HepG2 (cell line): ENCODE measurements around the gene REEP3. TPM values are rescaled to one million over a fixed set of nuclear protein-coding genes. Genes with fewer than 3 reads are reported as not detected.

Experiments
- CBX1 ChIP-seq: IDR thresholded peaks from one replicate; pipeline ENCODE4 v1.6.1; 2016; ENCODE audit warnings: antibody characterized with exemption, low read depth
- HDAC6 ChIP-seq: fragments of 200-600 bp; sonication (generic); IDR thresholded peaks from 2 replicates; pipeline ENCODE4 v1.7.0; 2017; ENCODE audit warnings: mild to moderate bottlenecking, antibody characterized with exemption, low read length, low read depth
- HNRNPK ChIP-seq: fragments of 200-400 bp; formaldehyde crosslinking; IDR thresholded peaks from 2 replicates; pipeline ENCODE4 v1.6.1; 2018; ENCODE audit warnings: low read length, low read depth, moderate library complexity, mild to moderate bottlenecking; ENCODE audit not compliant: poor library complexity, severe bottlenecking
- KDM5A ChIP-seq: fragments of 200-600 bp; sonication (generic); IDR thresholded peaks from 2 replicates; pipeline ENCODE4 v1.7.0; 2018; ENCODE audit warnings: antibody characterized with exemption, mild to moderate bottlenecking, low read length, borderline replicate concordance
- PTBP1 ChIP-seq: fragments of 200-400 bp; formaldehyde crosslinking; IDR thresholded peaks from 2 replicates; pipeline ENCODE4 v1.6.1; 2018; ENCODE audit warnings: low read length, low read depth; ENCODE audit not compliant: poor library complexity, severe bottlenecking
- SALL1 ChIP-seq: sonication (generic); formaldehyde crosslinking; IDR thresholded peaks from 2 replicates; pipeline ENCODE4 v1.8.0; 2022; ENCODE audit warnings: mild to moderate bottlenecking, missing genetic modification reagents
- SMAD3 ChIP-seq: sonication (generic); formaldehyde crosslinking; IDR thresholded peaks from 2 replicates; pipeline ENCODE4 v1.4.0; 2020; ENCODE audit warnings: missing genetic modification reagents
- ZMYM2 ChIP-seq: sonication (generic); formaldehyde crosslinking; IDR thresholded peaks from 2 replicates; pipeline ENCODE4 v1.8.0; 2022; ENCODE audit warnings: mild to moderate bottlenecking, missing genetic modification reagents
- ZMYM4 ChIP-seq: sonication (generic); formaldehyde crosslinking; IDR thresholded peaks from 2 replicates; pipeline ENCODE4 v1.8.1; 2023; ENCODE audit warnings: mild to moderate bottlenecking, missing genetic modification reagents
- ZNF674 ChIP-seq: sonication (generic); formaldehyde crosslinking; IDR thresholded peaks from 2 replicates; pipeline ENCODE4 v1.5.0; 2020; ENCODE audit warnings: low read depth, mild to moderate bottlenecking, missing genetic modification reagents
- ZNF773 ChIP-seq: sonication (generic); formaldehyde crosslinking; IDR thresholded peaks from 2 replicates; pipeline ENCODE4 v1.4.0; 2020; ENCODE audit warnings: missing genetic modification reagents, borderline replicate concordance
- polyA plus RNA-seq, 8 experiments: library from polyadenylated mRNA; depleted of rRNA in 3 of 8; stranded (reverse) in 7 of 8; unstranded in 1 of 8; fragments of >200 nt; fragmentation: Illumina TruSeq in 4 of 8; extraction: Trizol in 4 of 8; gene quantifications; 2 replicates each; pipeline versions ENCODE4 v1.2.1 to v1.2.3, GENCODE V29; 2011 to 2016; ENCODE audit warnings: low read depth in 4 of 8, missing spikeins in 1 of 8, mixed read lengths in 1 of 8; ENCODE audit not compliant: insufficient read depth in 1 of 8
- total RNA-seq, 5 experiments: library from RNA; depleted of rRNA; stranded (reverse); fragments of >200 nt; fragmentation: Illumina TruSeq; extraction: Trizol; gene quantifications; 2 replicates each; pipeline ENCODE4 v1.2.3, GENCODE V29; 2016; ENCODE audit warnings: low read depth in 1 of 5
- TF ChIP-seq, protein P1 (sequence below): sonication (generic); formaldehyde crosslinking; IDR thresholded peaks from 2 replicates; pipeline ENCODE4 v1.4.0; 2020; ENCODE audit warnings: missing genetic modification reagents, borderline replicate concordance
- TF ChIP-seq, protein P2 (sequence below): sonication (generic); formaldehyde crosslinking; IDR thresholded peaks from 2 replicates; pipeline ENCODE4 v1.8.0; 2022; ENCODE audit warnings: mild to moderate bottlenecking, missing genetic modification reagents, moderate library complexity
- TF ChIP-seq, protein P3 (sequence below): sonication (generic); formaldehyde crosslinking; IDR thresholded peaks from 2 replicates; pipeline ENCODE4 v1.8.0; 2023; ENCODE audit warnings: mild to moderate bottlenecking, missing genetic modification reagents
- TF ChIP-seq, protein P4 (sequence below): sonication (generic); formaldehyde crosslinking; IDR thresholded peaks from 2 replicates; pipeline ENCODE4 v1.8.1; 2023; ENCODE audit warnings: missing genetic modification reagents, mild to moderate bottlenecking, borderline replicate concordance
- TF ChIP-seq, protein P5 (sequence below): sonication (generic); formaldehyde crosslinking; IDR thresholded peaks from 2 replicates; pipeline ENCODE4 v1.4.0; 2020; ENCODE audit warnings: mild to moderate bottlenecking, missing genetic modification reagents, borderline replicate concordance

The REEP3 gene
- total and polyA plus RNA-seq, 2 of the 13 experiments (the other 11 are each of a cell fraction or from before 2014, with no cell fraction given): 7.1 to 31.4 TPM

DNA sequence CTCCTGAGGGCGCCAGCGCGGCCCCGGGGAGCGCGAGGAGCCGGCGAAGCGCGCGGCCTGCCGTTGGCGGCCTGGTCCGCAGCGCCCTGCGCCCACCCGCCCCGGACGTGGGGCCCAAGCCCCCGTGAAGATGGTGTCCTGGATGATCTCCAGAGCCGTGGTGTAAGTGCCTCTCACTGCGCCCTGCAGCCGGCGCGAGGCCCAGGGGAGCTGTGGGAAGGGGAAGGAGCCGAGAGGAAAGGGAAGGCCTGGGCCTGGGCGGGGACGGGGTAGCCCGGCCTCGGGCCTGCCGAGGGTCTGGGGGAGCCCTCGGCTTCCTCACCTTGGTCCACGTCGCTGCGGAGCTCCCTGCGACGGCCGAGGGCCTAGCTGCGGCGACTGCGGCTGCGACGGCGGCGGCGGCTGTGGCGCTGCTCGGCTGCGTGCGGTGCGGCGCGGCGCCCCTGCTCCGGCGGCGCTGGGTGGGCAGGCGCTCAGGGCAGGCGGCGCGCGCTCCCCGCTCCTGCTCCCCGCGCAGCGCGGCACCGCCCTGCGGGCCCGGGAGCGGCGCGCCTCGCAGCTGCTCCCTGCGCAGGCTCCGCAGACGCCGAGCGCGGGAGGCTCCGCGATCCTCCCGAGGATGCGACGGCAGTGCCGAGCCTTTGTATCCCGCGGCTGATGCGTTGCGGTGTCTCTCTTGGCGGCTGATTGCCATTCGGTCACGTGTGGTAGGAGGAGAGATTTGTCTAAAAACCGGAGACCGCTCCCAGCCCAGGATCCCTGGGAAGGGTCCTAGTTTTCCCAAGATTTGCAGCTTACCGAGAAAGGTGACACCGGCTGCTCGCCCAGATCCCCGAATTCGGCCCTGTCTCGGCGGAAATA is 445 bp downstream of the REEP3 start (continued):
- no peak for TF ChIP-seq HDAC6
- 0 out of 2 replicates have a peak, but pooled peaks have one; percentile 41 for TF ChIP-seq ZNF773
- peak; percentile 47; the same call in 1 of the 2 replicates for TF ChIP-seq ZNF674 (CRISPR knock-in tag)
- TF ChIP-seq PTBP1: no peak
- TF ChIP-seq SMAD3 (CRISPR knock-in tag): 0 out of 2 replicates have a peak, but pooled peaks have one; percentile 21
- TF ChIP-seq SALL1 (CRISPR knock-in tag): peak; percentile 62
- peak; percentile 15 for TF ChIP-seq CBX1
- TF ChIP-seq, protein P1, sequence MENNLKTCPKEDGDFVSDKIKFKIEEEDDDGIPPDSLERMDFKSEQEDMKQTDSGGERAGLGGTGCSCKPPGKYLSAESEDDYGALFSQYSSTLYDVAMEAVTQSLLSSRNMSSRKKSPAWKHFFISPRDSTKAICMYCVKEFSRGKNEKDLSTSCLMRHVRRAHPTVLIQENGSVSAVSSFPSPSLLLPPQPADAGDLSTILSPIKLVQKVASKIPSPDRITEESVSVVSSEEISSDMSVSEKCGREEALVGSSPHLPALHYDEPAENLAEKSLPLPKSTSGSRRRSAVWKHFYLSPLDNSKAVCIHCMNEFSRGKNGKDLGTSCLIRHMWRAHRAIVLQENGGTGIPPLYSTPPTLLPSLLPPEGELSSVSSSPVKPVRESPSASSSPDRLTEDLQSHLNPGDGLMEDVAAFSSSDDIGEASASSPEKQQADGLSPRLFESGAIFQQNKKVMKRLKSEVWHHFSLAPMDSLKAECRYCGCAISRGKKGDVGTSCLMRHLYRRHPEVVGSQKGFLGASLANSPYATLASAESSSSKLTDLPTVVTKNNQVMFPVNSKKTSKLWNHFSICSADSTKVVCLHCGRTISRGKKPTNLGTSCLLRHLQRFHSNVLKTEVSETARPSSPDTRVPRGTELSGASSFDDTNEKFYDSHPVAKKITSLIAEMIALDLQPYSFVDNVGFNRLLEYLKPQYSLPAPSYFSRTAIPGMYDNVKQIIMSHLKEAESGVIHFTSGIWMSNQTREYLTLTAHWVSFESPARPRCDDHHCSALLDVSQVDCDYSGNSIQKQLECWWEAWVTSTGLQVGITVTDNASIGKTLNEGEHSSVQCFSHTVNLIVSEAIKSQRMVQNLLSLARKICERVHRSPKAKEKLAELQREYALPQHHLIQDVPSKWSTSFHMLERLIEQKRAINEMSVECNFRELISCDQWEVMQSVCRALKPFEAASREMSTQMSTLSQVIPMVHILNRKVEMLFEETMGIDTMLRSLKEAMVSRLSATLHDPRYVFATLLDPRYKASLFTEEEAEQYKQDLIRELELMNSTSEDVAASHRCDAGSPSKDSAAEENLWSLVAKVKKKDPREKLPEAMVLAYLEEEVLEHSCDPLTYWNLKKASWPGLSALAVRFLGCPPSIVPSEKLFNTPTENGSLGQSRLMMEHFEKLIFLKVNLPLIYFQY (CRISPR knock-in tag): 0 out of 2 replicates have a peak, but pooled peaks have one; percentile 26
- TF ChIP-seq ZMYM4: peak; percentile 59
- peak; percentile 34; the same call in 1 of the 2 replicates for TF ChIP-seq KDM5A
- TF ChIP-seq, protein P2, sequence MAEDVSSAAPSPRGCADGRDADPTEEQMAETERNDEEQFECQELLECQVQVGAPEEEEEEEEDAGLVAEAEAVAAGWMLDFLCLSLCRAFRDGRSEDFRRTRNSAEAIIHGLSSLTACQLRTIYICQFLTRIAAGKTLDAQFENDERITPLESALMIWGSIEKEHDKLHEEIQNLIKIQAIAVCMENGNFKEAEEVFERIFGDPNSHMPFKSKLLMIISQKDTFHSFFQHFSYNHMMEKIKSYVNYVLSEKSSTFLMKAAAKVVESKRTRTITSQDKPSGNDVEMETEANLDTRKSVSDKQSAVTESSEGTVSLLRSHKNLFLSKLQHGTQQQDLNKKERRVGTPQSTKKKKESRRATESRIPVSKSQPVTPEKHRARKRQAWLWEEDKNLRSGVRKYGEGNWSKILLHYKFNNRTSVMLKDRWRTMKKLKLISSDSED (CRISPR knock-in tag): no peak
- TF ChIP-seq, protein P3, sequence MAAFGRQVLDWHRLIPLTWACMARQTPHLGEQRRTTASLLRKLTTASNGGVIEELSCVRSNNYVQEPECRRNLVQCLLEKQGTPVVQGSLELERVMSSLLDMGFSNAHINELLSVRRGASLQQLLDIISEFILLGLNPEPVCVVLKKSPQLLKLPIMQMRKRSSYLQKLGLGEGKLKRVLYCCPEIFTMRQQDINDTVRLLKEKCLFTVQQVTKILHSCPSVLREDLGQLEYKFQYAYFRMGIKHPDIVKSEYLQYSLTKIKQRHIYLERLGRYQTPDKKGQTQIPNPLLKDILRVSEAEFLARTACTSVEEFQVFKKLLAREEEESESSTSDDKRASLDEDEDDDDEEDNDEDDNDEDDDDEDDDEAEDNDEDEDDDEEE (CRISPR knock-in tag): 0 out of 2 replicates have a peak, but pooled peaks have one; percentile 28
- no peak for TF ChIP-seq ZMYM2
- TF ChIP-seq, protein P4, sequence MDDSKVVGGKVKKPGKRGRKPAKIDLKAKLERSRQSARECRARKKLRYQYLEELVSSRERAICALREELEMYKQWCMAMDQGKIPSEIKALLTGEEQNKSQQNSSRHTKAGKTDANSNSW (CRISPR knock-in tag): peak; percentile 56; the same call in 1 of the 2 replicates
- TF ChIP-seq HNRNPK: peak; percentile 28
- TF ChIP-seq, protein P5, sequence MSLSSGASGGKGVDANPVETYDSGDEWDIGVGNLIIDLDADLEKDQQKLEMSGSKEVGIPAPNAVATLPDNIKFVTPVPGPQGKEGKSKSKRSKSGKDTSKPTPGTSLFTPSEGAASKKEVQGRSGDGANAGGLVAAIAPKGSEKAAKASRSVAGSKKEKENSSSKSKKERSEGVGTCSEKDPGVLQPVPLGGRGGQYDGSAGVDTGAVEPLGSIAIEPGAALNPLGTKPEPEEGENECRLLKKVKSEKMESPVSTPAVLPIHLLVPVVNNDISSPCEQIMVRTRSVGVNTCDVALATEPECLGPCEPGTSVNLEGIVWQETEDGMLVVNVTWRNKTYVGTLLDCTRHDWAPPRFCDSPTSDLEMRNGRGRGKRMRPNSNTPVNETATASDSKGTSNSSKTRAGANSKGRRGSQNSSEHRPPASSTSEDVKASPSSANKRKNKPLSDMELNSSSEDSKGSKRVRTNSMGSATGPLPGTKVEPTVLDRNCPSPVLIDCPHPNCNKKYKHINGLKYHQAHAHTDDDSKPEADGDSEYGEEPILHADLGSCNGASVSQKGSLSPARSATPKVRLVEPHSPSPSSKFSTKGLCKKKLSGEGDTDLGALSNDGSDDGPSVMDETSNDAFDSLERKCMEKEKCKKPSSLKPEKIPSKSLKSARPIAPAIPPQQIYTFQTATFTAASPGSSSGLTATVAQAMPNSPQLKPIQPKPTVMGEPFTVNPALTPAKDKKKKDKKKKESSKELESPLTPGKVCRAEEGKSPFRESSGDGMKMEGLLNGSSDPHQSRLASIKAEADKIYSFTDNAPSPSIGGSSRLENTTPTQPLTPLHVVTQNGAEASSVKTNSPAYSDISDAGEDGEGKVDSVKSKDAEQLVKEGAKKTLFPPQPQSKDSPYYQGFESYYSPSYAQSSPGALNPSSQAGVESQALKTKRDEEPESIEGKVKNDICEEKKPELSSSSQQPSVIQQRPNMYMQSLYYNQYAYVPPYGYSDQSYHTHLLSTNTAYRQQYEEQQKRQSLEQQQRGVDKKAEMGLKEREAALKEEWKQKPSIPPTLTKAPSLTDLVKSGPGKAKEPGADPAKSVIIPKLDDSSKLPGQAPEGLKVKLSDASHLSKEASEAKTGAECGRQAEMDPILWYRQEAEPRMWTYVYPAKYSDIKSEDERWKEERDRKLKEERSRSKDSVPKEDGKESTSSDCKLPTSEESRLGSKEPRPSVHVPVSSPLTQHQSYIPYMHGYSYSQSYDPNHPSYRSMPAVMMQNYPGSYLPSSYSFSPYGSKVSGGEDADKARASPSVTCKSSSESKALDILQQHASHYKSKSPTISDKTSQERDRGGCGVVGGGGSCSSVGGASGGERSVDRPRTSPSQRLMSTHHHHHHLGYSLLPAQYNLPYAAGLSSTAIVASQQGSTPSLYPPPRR (CRISPR knock-in tag): no peak
